Mucosa of rectum (tissue), 2 donors: ENCODE results near the gene TRIM5.
"Not testable (repeated sequence)": the region's sequence is repeated elsewhere in the genome, so short reads cannot be mapped to it uniquely, and the experiment has no call there.

ENCODE experiments used
- H3K27ac ChIP-seq, 2 donors: one replicate each; pipeline ENCODE4 v1.7.0; 2013; ENCODE audit warnings: inconsistent platforms in 2 of 2, low read depth in 2 of 2, low read length in 2 of 2
- H3K27me3 ChIP-seq, 2 donors: one replicate each; pipeline ENCODE4 v1.7.0; 2013; ENCODE audit warnings: low read length in 2 of 2; ENCODE audit not compliant: control insufficient read depth in 2 of 2, insufficient read depth in 2 of 2
- H3K36me3 ChIP-seq, 2 donors: one replicate each; pipeline ENCODE4 v1.7.0; 2013; ENCODE audit warnings: low read length in 2 of 2; ENCODE audit not compliant: control insufficient read depth in 2 of 2, insufficient read depth in 2 of 2
- H3K4me1 ChIP-seq, 2 donors: one replicate each; pipeline ENCODE4 v1.7.0; 2013; ENCODE audit warnings: low read length in 2 of 2, mild to moderate bottlenecking in 1 of 2; ENCODE audit not compliant: control insufficient read depth in 2 of 2, insufficient read depth in 2 of 2
- H3K4me3 ChIP-seq, 2 donors: one replicate each; pipeline ENCODE4 v1.7.0; 2013; ENCODE audit warnings: low read length in 2 of 2
- H3K9ac ChIP-seq, 2 donors: one replicate each; pipeline ENCODE4 v1.7.0; 2013; ENCODE audit warnings: low read length in 2 of 2, low read depth in 1 of 2, mild to moderate bottlenecking in 1 of 2
- H3K9me3 ChIP-seq, 2 donors: one replicate each; pipeline ENCODE4 v1.7.0; 2013; ENCODE audit warnings: low read length in 2 of 2; ENCODE audit not compliant: control insufficient read depth in 2 of 2
- donor health status: healthy.
- donor health status: Normal muscosa, but diverticular disease.

The TRIM5 gene, protein sequence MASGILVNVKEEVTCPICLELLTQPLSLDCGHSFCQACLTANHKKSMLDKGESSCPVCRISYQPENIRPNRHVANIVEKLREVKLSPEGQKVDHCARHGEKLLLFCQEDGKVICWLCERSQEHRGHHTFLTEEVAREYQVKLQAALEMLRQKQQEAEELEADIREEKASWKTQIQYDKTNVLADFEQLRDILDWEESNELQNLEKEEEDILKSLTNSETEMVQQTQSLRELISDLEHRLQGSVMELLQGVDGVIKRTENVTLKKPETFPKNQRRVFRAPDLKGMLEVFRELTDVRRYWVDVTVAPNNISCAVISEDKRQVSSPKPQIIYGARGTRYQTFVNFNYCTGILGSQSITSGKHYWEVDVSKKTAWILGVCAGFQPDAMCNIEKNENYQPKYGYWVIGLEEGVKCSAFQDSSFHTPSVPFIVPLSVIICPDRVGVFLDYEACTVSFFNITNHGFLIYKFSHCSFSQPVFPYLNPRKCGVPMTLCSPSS

DNA sequence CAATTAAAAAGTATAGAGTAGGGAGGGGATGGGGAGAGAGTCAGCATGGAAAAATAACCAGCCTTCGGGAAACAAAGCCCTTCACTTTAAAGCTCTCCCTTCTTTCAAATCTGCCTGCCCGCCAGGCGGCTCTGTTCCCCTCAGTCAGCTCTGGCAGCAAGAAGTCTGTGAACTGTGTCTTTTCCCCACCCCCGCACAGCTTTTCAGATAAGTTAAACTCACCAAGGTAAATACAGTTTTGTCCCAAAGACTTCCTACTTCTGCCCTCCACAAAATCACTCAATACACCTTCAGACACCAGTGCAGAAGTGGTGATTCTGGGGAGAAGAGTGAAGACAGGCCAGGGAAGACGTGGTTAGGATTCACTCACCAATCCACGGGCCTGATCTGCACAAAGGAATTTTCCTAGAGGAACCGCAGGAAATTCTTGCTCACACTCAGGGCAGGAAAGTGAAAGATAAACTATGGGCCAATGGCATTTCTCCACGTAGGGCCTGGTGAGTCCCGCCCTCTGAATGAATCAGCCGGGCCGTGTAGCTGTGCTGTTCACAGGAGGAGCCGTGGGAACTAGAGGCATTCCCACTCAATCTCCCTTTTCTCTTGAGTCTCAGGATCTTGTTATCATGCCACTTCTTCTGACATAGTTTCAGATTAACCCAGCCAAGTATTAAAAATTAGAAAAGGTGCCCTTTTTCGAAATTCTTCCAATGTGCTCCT is at the start of gene TRIM5:
TRIM5 (minus strand) TSS at position 429 of the 717 bp plus-strand sequence. CDS start 4,897 bp downstream, outside the sequence.
- Histone ChIP-seq H3K36me3 (peaks cover 2 to 3% of the 10 kb centered on the region in 2 donors), H3K9me3 (no peaks in the 10 kb centered on the region), H3K4me3 (peak within 1 kb of the TSS; percentile 88 to 89), H3K4me1 (peaks cover 4 to 11% of the 10 kb centered on the region in 2 donors), H3K27ac (peak within 1 kb of the TSS; percentile 95 to 96), H3K27me3 (no peaks in the 10 kb centered on the region), H3K9ac (peak within 1 kb of the TSS; percentile 78 to 85)

DNA sequence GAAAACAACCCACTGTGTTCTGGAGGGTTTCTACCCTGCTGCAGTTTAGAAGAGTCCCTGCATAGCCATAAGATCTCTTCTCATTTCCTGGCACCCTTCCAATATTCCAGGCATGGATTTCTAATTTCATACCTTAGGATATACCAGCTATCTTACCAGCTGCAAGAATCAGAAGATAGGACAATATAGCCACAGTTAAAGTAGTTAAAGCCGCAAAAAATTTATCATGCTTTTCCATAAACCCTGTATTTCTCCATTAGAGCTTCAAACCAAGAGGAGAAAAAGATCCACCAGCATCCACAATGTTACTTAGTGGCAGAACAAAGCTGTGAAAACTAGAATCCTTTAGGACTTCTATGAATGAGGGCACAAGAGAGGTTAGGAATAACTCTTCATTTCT is 42.8 kb upstream of the TRIM5 start:
- H3K27me3 ChIP-seq = no peaks in the 10 kb centered on the region
- H3K27ac ChIP-seq = no peak overlapping the region

GRCh38 chr11:5726351-5726750 is 41.5 kb upstream of the TRIM5 start:
- no peaks in the 10 kb centered on the region for H3K4me1 ChIP-seq
- no peaks in the 10 kb centered on the region for H3K27me3 ChIP-seq
- H3K36me3 ChIP-seq = no peaks in the 10 kb centered on the region
- no peak overlapping the region for H3K27ac ChIP-seq
- H3K4me3 ChIP-seq = no peak overlapping the region
- H3K9me3 ChIP-seq = no peaks in the 10 kb centered on the region
- H3K9ac ChIP-seq = no peak overlapping the region

More for the DNA sequence above, 42.8 kb upstream of the TRIM5 start:
- H3K9me3 ChIP-seq = no peaks in the 10 kb centered on the region
- H3K36me3 ChIP-seq = no peaks in the 10 kb centered on the region
- H3K4me1 ChIP-seq = no peaks in the 10 kb centered on the region
- H3K9ac ChIP-seq = no peak overlapping the region
- H3K4me3 ChIP-seq = no peak overlapping the region

DNA sequence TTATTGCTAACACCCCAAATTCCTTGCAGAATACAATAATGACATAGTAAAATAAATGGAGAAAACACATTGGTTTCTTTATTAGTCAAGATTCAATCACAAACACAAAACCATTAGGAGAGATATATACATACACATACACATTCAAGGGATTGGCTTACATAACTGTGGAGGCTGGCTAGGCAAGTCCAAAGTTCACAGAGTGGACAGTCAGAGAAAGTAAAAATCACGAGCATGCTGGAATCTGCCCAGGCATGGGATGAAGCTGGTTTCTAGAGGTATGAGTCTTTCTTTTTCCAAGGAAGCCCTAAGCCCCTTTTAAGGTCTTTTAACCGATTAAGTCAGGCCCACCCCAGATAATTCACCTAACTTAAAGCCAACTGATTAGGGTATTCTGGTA is 37.7 kb upstream of the TRIM5 start:
- Histone ChIP-seq H3K27ac (no peak overlapping the region), H3K9ac (no peak overlapping the region), H3K36me3 (no peaks in the 10 kb centered on the region), H3K9me3 (no peaks in the 10 kb centered on the region), H3K4me3 (no peak overlapping the region), H3K4me1 (no peaks in the 10 kb centered on the region), H3K27me3 (no peaks in the 10 kb centered on the region)

- no peak overlapping the region for H3K27ac ChIP-seq
- H3K4me3 ChIP-seq = no peak overlapping the region
- no peaks in the 10 kb centered on the region for H3K36me3 ChIP-seq
- H3K4me1 ChIP-seq = no peaks in the 10 kb centered on the region
- H3K27me3 ChIP-seq = no peaks in the 10 kb centered on the region
- H3K9ac ChIP-seq = no peak overlapping the region
- no peaks in the 10 kb centered on the region for H3K9me3 ChIP-seq
Observed at GRCh38 chr11:5719703-5720495, 35.0 kb upstream of the TRIM5 start.

DNA sequence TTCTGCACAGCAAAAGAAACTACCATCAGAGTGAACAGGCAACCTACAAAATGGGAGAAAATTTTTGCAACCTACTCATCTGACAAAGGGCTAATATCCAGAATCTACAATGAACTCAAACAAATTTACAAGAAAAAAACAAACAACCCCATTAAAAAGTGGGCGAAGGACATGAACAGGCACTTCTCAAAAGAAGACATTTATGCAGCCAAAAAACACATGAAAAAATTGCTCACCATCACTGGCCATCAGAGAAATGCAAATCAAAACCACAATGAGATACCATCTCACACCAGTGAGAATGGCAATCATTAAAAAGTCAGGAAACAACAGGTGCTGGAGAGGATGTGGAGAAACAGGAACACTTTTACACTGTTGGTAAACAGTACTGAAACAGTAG is 31.6 kb upstream of the TRIM5 start:
- not testable (repeated sequence) for H3K4me3 ChIP-seq, H3K4me1 ChIP-seq, H3K9ac ChIP-seq, H3K36me3 ChIP-seq, H3K27me3 ChIP-seq, H3K27ac ChIP-seq, H3K9me3 ChIP-seq

DNA sequence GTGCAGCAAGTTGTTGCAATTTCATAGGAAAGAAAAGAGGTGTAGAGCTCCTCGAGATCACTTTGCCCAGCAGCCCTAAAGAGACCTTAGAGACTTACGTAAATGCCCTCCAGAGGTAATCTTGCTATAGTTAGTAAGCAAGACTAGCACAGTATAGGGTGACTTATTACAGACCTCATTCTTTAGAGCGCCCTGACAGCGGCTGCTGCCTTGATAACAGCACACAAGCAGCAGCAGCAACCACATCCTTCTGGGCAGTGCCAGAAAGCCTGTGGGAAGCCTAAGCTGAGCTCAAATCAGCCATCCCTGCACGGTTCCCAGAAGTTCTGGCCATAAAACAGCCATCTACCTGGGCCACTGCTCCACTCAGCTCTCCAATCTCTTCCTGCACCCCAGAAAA is 28.8 kb upstream of the TRIM5 start:
- no peak overlapping the region for H3K9ac ChIP-seq
- H3K4me3 ChIP-seq = no peak overlapping the region

GRCh38 chr11:5712507-5712906 is 27.6 kb upstream of the TRIM5 start:
- H3K27ac ChIP-seq = no peak overlapping the region
- H3K27me3 ChIP-seq = no peaks in the 10 kb centered on the region
- H3K4me3 ChIP-seq = no peak overlapping the region

More for the DNA sequence above, 28.8 kb upstream of the TRIM5 start:
- no peaks in the 10 kb centered on the region for H3K9me3 ChIP-seq
- no peak overlapping the region for H3K27ac ChIP-seq
- H3K27me3 ChIP-seq = no peaks in the 10 kb centered on the region
- no peaks in the 10 kb centered on the region for H3K4me1 ChIP-seq
- H3K36me3 ChIP-seq = peaks cover 0 to 3% of the 10 kb centered on the region in 2 donors

DNA sequence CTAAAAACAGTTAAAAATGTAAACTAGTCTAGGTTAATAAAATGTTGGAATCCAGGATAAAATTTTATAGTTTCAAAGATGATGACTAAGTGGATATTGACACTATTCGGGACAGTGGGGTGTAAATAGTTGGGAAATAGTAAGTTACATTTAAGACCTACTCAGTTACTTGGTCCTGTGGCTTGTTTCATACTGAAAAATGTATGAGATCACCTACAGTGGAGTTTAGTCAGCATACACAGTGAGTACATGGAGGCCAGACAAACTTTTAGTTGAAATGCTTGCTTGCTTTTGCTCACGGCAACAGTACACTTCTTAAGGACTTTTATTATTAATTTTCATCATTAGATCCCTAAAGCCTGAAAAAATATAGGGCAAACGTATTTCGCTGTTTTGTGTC is 20.8 kb upstream of the TRIM5 start:
- Histone ChIP-seq H3K4me1 (no peaks in the 10 kb centered on the region), H3K9ac (no peak overlapping the region), H3K27ac (no peak overlapping the region), H3K4me3 (no peak overlapping the region), H3K27me3 (no peaks in the 10 kb centered on the region), H3K36me3 (peaks cover 3 to 5% of the 10 kb centered on the region in 2 donors), H3K9me3 (no peaks in the 10 kb centered on the region)

More at GRCh38 chr11:5712507-5712906, 27.6 kb upstream of the TRIM5 start:
- Histone ChIP-seq H3K9me3 (no peaks in the 10 kb centered on the region), H3K4me1 (no peaks in the 10 kb centered on the region), H3K9ac (no peak overlapping the region), H3K36me3 (peaks cover 0 to 3% of the 10 kb centered on the region in 2 donors)
